ENCODE results near the gene CHRND.

CHRND gene

GRCh38 chr2:232525791-232526371, at the start of gene CHRND:
TSS of gene CHRND (plus strand) at chr2:232526160. CDS start at chr2:232526216, 56 bp downstream.
- DNase-seq, result no peak

GRCh38 chr2:232476791-232477190, 49.2 kb upstream of the CHRND start:
- no peak for DNase-seq

GRCh38 chr2:232477751-232478510, 48.0 kb upstream of the CHRND start:
- DNase-seq, result no peak

GRCh38 chr2:232478571-232479340, 47.2 kb upstream of the CHRND start:
- no peak for DNase-seq

- DNase-seq, result no peak
Measured at GRCh38 chr2:232479341-232480200, 46.4 kb upstream of the CHRND start.

- no peak for DNase-seq
Measured at GRCh38 chr2:232480201-232481190, 45.5 kb upstream of the CHRND start.

GRCh38 chr2:232481322-232482140, 44.4 kb upstream of the CHRND start:
- DNase-seq, result no peak

- no peak for DNase-seq
Measured at GRCh38 chr2:232482301-232483238, 43.4 kb upstream of the CHRND start.

- no peak for DNase-seq
Measured at GRCh38 chr2:232483311-232483922, 42.5 kb upstream of the CHRND start.

GRCh38 chr2:232483923-232484627, 41.9 kb upstream of the CHRND start:
- no peak for DNase-seq

GRCh38 chr2:232484628-232485347, 41.2 kb upstream of the CHRND start:
- no peak for DNase-seq

- no peak for DNase-seq
Measured at GRCh38 chr2:232485348-232485756, 40.6 kb upstream of the CHRND start.

GRCh38 chr2:232485757-232486557, 40.0 kb upstream of the CHRND start:
- DNase-seq, result no peak

- DNase-seq, result no peak
Measured at GRCh38 chr2:232486558-232487384, 39.2 kb upstream of the CHRND start.

GRCh38 chr2:232487385-232488096, 38.4 kb upstream of the CHRND start, which contains the start of gene ECEL1:
TSS of gene ECEL1 (minus strand) at chr2:232487834. CDS start at chr2:232486653, 1,181 bp downstream.
- DNase-seq, result no peak
